ENCODE results near the gene MROH2A.

The MROH2A gene

DNA sequence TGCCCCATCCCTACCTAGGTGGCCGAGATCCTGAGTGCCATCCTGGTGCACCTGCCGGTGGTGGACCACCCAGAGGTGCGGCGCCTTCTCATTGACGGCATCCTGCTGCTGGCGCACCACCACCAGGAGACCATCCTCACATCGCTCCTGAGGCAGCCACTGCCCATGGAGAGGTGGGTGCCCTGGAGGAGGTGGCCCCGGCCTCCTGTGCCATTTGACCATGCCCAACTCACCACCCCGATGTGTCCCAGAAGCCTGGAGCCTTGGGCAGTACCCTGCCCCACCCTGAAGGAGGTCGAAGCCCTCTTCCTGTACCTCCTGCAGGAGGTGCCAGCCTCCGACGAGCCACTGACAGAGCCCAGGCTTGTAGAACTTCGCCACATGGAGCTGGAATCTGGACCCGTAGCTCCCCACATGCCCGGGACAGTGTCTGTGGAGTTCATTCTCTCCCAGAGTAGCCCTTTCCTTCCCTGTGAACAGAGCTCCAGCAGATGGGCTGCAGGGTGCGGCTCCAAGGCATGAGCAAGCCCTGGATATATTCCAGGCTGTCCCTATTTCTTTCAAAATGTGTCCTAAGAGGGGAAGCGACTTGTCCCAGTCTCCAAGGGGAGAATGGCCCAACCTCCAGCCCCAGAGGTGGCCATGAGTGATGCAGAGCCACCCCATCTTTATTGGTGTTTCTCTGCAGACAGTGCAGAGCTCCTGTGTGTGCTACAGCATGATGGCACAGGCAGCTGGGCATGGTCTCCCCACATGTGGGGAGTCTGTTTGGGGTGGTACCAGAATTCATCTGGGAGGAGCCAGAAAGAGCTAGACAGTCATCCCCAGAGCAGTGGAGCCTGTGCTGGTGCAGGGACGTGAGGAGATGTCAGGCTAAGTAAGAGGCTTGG lies 42.0 kb downstream of the MROH2A start:
- no peak for DNase-seq

GRCh38 chr2:233820774-233821105 lies 42.6 kb downstream of the MROH2A start:
- no peak for DNase-seq

GRCh38 chr2:233821196-233821595 lies 43.1 kb downstream of the MROH2A start:
- no peak for DNase-seq

- no peak for DNase-seq
Observed at GRCh38 chr2:233821709-233822100, 43.6 kb downstream of the MROH2A start.

- DNase-seq = no peak
Observed at GRCh38 chr2:233822101-233822771, 44.1 kb downstream of the MROH2A start.

- DNase-seq = no peak
Observed at GRCh38 chr2:233822781-233823730, 44.9 kb downstream of the MROH2A start.

GRCh38 chr2:233823731-233824121 lies 45.6 kb downstream of the MROH2A start:
- DNase-seq = no peak

- DNase-seq = no peak
Observed at GRCh38 chr2:233824373-233824772, 46.2 kb downstream of the MROH2A start.

DNA sequence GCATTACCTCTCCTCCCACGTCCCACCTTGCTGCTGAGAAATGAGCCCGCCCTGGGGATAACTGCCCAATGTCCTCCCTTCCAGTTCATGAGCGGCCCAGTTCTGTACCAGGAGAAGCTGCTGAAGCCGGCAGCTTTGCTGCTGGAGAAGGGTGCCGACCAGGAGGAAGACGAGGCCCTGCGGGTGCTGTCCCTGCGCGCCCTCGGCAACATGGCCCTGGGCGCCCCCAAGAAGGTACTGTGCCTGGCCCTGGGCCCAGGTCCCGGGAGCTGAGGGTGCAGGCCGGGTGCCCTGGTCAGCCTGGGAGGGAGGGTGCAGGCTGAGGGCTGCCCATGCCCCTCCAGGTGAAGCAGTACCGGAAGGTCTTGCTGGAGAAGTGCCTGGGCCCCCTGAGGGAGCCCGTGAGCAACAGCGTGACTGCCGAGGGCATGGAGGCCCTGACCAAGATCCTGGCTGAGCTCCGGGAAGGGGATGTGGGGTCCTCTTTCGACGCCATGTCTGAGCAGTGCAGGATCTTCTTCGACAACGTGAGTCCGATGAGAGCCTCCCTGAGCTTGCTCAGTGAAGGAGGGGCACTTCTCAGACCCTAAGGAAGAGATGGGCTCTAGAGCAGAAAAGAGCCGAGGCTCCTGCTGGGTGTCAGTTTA lies 50.5 kb downstream of the MROH2A start:
- DNase-seq = no peak

GRCh38 chr2:233829193-233830110 lies 51.3 kb downstream of the MROH2A start:
- no peak for DNase-seq

GRCh38 chr2:233830111-233830802 lies 52.1 kb downstream of the MROH2A start:
- DNase-seq = no peak

DNA sequence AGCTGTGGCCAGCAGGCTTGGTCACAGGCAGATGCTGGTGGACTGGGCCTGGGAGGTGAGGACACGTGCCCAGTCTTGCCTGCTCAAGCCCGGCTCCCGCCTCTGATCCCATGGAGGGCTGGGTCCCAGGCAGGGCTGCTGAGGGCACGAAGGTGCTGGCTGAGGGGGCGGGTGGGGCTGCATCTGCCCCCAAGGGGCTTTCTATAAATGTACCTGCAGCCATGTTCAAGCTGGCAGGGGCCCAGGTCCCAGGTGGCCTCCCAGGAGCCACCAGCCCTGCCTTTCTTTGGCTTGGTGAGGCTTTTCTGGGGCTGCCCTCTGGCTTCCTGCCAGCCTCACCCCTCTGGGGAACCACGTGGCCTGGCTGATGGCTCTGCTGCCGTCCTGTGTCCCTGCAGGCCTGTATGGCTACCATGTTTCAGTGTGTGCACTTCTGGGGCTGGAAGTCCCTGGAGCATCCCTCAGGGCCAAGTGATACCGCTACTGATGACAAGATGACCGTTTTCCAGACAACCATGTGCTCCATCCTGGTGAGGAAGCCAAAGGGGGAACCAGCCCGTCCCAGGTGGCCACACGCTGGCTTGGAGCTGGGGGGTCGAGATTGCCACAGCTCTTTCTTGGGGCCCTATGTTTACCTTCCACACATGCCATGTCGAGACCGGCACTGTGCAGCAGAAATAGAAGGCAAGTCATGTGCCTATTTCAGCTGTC lies 53.0 kb downstream of the MROH2A start:
- no peak for DNase-seq

GRCh38 chr2:233831861-233832260 lies 53.7 kb downstream of the MROH2A start:
- DNase-seq = no peak

DNA sequence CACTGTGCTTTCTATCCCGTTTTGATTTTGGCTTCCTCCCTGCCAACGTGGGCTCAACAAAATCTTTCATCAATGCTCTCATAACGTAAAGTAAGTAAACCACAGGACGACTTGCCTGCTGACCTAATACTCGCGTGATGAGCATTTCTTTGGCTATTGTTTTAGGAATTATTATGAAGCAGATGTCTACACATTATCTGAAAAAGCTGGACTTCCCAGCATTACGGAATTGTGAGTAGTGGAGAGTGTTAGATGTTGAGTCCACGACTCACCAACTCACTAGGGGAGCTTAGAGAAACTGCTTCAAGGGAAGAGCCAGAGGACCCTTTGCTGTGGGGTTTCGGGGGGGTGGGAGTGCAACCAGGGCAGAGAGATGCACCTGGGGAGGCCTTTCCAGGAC lies 54.3 kb downstream of the MROH2A start:
- peak; percentile 24 for DNase-seq

GRCh38 chr2:233832869-233833311 lies 54.8 kb downstream of the MROH2A start:
- peak; percentile 26 for DNase-seq

GRCh38 chr2:233833345-233833744 lies 55.2 kb downstream of the MROH2A start:
- no peak for DNase-seq

- DNase-seq = no peak
Observed at GRCh38 chr2:233835230-233836186, 57.4 kb downstream of the MROH2A start.

DNA sequence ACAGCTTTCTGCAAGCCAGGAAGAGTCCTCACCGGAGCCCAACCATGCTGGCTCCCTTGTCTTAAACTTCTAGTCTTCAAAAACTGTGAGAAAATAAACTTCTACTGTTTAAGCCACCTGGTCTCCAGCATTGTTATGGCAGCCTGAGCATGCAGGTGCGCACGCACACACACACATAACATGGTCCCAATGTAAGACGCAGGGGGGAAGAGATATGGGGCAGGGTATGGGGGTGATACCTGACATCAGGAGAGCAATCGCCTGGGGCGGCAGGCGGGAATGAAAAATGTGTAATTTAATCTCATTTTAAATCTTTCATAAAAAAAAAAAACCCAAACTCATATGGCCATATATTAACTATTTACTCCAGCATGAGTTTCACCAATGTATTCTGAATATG lies 58.2 kb downstream of the MROH2A start:
- no peak for DNase-seq
